Fibroblast of the aortic adventitia (primary cell): ENCODE measurements around the gene C3orf18. TPM values are rescaled to one million over a fixed set of nuclear protein-coding genes. Genes with fewer than 3 reads are reported as not detected.

ENCODE experiments used
- DNase-seq: peaks from one replicate; pipeline ENCODE4 v3.0.0-alpha.2; 2010; ENCODE audit warnings: low read depth
- H3K4me3 ChIP-seq: 2 replicates; pipeline ENCODE4 v1.5.1; 2011; ENCODE audit warnings: low read depth, mild to moderate bottlenecking, control low read depth, low read length, moderate library complexity
- CTCF ChIP-seq: IDR thresholded peaks from 2 replicates; pipeline ENCODE4 v1.5.1; 2011; ENCODE audit warnings: mild to moderate bottlenecking, low read length, control low read depth, inconsistent platforms; ENCODE audit not compliant: insufficient read depth
- total RNA-seq: library from RNA; depleted of rRNA; stranded (reverse); fragments of >200 nt; gene quantifications from 2 replicates; pipeline ENCODE4 v1.2.3, GENCODE V29; 2012; ENCODE audit warnings: low replicate concordance

The C3orf18 gene
- total RNA-seq, 1 donor: 13.3 TPM

GRCh38 chr3:50607271-50608091, 39.9 kb upstream of the C3orf18 start:
- H3K4me3 ChIP-seq: no peak overlapping the region
- DNase-seq: no peak
- no peak for TF ChIP-seq CTCF

- no peak overlapping the region for H3K4me3 ChIP-seq
- DNase-seq: no peak
- no peak for TF ChIP-seq CTCF
These were observed 39.0 kb upstream of the C3orf18 start for GRCh38 chr3:50606596-50606995.

- no peak for DNase-seq
- TF ChIP-seq CTCF: no peak
- H3K4me3 ChIP-seq: no peak overlapping the region
These were observed 38.4 kb upstream of the C3orf18 start for GRCh38 chr3:50605901-50606326.

- no peak overlapping the region for H3K4me3 ChIP-seq
- TF ChIP-seq CTCF: no peak
- DNase-seq: no peak
These were observed 37.4 kb upstream of the C3orf18 start for GRCh38 chr3:50604628-50605588.

- no peak for DNase-seq
- no peak overlapping the region for H3K4me3 ChIP-seq
- no peak for TF ChIP-seq CTCF
These were observed 36.6 kb upstream of the C3orf18 start for GRCh38 chr3:50604110-50604621.

GRCh38 chr3:50603261-50604109, 35.9 kb upstream of the C3orf18 start:
- no peak overlapping the region for H3K4me3 ChIP-seq
- no peak for DNase-seq
- no peak for TF ChIP-seq CTCF
